Measurements from ENCODE around the gene FTO. TPM values are rescaled to one million over a fixed set of nuclear protein-coding genes. Genes with fewer than 3 reads are reported as not detected.
A peak's percentile ranks its signal among the peaks of the same experiment; 100 is the strongest.

Gene FTO
- total and polyA plus RNA-seq, 2 of the 13 experiments (the other 11 are each of a cell fraction or from before 2014, with no cell fraction given): 41.6 to 55.8 TPM

- TF ChIP-seq FOXK1 (CRISPR knock-in tag; IDR thresholded peaks at IDR 0.05; ENCODE audit: borderline replicate concordance, low read depth): no peak
- TF ChIP-seq SMC3 (IDR thresholded peaks at IDR 0.05; ENCODE audit: low read length): peak; percentile 69
- TF ChIP-seq RFX1 (IDR thresholded peaks at IDR 0.05): no peak
- TF ChIP-seq NR2F2 (IDR thresholded peaks at IDR 0.05; ENCODE audit: borderline replicate concordance, low read depth): no peak
- peak; percentile 23; the same call in 1 of the 2 replicates for TF ChIP-seq TFDP2 (CRISPR knock-in tag; IDR thresholded peaks at IDR 0.05)
- TF ChIP-seq E2F1 (CRISPR knock-in tag; IDR thresholded peaks at IDR 0.05): no peak
- no peak for TF ChIP-seq ZNF569 (CRISPR knock-in tag; IDR thresholded peaks at IDR 0.05; ENCODE audit: borderline replicate concordance)
- 0 out of 2 replicates have a peak, but pooled peaks have one; percentile 35 for TF ChIP-seq ZSCAN5A (CRISPR knock-in tag; IDR thresholded peaks at IDR 0.05; ENCODE audit: borderline replicate concordance)
- TF ChIP-seq ZNF543 (CRISPR knock-in tag; IDR thresholded peaks at IDR 0.05): peak; percentile 98
- no peak for TF ChIP-seq KMT2A (CRISPR knock-in tag; IDR thresholded peaks at IDR 0.05)
- no peak; the same call in 1 of the 2 replicates for TF ChIP-seq GATAD1 (CRISPR knock-in tag; IDR thresholded peaks at IDR 0.05)
- TF ChIP-seq E2F5 (CRISPR knock-in tag; conservative IDR thresholded peaks at IDR 0.05): no peak
- TF ChIP-seq U2AF1 (optimal IDR thresholded peaks at IDR 0.05; ENCODE audit: low read depth, low read length): no peak
- TF ChIP-seq SNAPC5 (CRISPR knock-in tag; IDR thresholded peaks at IDR 0.05; ENCODE audit: borderline replicate concordance): no peak
- no peak for TF ChIP-seq ZNF781 (CRISPR knock-in tag; IDR thresholded peaks at IDR 0.05; ENCODE audit: borderline replicate concordance, not compliant biosample characterization)
- no peak for TF ChIP-seq DMTF1 (CRISPR knock-in tag; IDR thresholded peaks at IDR 0.05)
- no peak for TF ChIP-seq POGK (CRISPR knock-in tag; conservative IDR thresholded peaks at IDR 0.05)
- TF ChIP-seq PRPF4 (IDR thresholded peaks at IDR 0.05; ENCODE audit: low read depth, low read length, poor library complexity, severe bottlenecking): no peak
- TF ChIP-seq LCORL (IDR thresholded peaks at IDR 0.05): no peak
- no peak for TF ChIP-seq LCORL (CRISPR knock-in tag; IDR thresholded peaks at IDR 0.05)
- TF ChIP-seq SPEN (CRISPR knock-in tag; IDR thresholded peaks at IDR 0.05; ENCODE audit: low read depth): no peak; the same call in 1 of the 2 replicates
Observed at GRCh38 chr16:54193665-54194333, 489.8 kb downstream of the FTO start (continued).
